Myocyte (in vitro differentiated cells): ENCODE data around the gene NACA2. TPM values are rescaled to one million over a fixed set of nuclear protein-coding genes. Genes with fewer than 3 reads are reported as not detected.
"Not testable (repeated sequence)": the region's sequence is repeated elsewhere in the genome, so short reads cannot be mapped to it uniquely, and the experiment has no call there.

Source experiments
- DNase-seq: peaks from one replicate; pipeline ENCODE4 v3.0.0-alpha.2; 2012; ENCODE audit warnings: low read depth
- total RNA-seq: library from RNA; depleted of rRNA; stranded (reverse); fragments of >200 nt; gene quantifications from 2 replicates; pipeline ENCODE4 v1.2.3, GENCODE V29; 2014

NACA2 gene
- total RNA-seq, 1 donor from 2014 or later: not detected

DNA sequence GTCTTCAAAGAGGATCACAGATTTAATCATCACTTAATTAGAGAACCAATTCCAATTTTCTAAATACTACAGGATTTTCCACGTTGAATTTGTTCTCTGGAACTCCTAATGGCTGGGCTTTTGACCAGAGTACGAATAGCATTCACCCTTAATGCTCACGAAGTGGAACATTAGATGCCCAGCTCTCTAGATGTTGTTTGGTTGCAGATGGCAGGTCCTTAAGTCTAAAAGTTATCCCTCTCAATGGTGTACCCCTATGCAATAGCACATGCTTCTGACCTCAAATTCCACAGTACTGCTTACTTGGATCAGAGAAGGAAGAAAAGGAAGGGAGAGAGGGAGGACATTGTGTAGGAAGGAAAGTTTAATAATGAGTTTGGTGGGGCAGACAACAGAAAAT is 8.6 kb upstream of the NACA2 start:
- DNase-seq: no peak

GRCh38 chr17:61598014-61598413 is 7.0 kb upstream of the NACA2 start:
- no peak for DNase-seq

GRCh38 chr17:61597607-61598006 is 6.6 kb upstream of the NACA2 start:
- no peak for DNase-seq

GRCh38 chr17:61595418-61596186 is 4.6 kb upstream of the NACA2 start:
- DNase-seq: no peak

DNA sequence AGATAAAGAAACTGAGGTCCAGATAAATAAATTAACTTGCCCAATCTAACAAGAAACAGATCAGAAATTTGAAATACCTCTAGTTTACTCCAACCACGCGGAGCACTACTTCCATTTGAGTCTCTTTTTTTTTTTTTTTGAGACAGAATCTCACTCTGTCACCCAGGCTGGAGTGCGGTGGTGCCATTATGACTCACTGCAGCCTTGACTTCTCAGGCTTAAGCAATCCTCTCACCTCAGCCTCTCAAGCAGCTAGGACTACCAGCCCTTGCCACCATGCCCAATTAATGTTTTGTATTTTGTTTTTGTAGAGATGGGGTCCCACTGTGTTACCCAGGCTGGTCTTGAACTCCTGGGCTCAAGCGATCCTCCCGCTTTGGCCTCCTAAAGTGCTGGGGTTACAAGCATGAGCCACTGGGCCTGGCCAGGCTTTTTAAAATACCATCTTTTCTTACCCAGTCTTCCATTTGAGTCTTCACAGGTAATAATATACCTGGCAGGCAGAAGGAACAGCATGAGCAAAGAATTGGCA is 3.3 kb upstream of the NACA2 start:
- DNase-seq: no peak

GRCh38 chr17:61593426-61593825 is 2.4 kb upstream of the NACA2 start:
- DNase-seq: peak; percentile 9

DNA sequence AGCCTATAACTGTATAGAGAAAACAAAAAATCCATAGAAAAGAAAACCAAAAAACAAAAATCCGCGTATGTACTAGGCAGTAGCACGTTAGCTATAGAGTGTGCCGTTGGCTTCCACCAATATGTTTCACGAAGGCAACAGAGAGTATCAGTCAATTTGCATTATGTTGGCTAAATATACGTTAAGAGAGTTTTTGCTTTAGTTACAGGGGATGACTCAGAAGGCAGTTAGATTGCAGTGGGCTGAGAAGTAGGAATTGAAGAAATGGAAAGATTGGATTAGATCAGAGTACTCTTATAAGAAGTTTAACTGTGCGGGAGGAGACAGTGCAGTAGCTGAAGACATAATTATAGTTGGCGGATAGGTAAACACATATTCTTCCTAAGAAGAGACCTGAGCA is 911 bp upstream of the NACA2 start:
- DNase-seq: no peak

DNA sequence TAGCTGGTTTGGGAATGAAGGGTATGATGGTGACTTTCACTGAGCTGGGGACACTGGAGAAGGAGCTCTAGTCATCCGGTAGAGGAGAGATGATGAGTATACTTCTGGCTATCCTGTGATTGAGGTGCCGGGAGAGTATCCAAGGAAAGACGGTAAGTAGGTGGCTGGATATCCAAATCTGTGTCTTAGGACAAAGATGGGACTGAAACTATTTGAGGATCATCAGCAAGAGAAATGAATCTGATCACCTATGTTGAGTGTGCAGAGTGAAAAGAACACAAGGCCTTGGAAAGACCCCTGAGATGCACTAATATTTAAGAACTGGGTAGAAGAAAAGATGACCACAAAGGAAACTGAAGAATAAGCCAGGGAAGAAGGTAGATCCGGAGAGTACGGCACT is 1.0 kb downstream of the NACA2 start:
- no peak for DNase-seq

GRCh38 chr17:61587807-61588660 is 3.0 kb downstream of the NACA2 start:
- no peak for DNase-seq

DNA sequence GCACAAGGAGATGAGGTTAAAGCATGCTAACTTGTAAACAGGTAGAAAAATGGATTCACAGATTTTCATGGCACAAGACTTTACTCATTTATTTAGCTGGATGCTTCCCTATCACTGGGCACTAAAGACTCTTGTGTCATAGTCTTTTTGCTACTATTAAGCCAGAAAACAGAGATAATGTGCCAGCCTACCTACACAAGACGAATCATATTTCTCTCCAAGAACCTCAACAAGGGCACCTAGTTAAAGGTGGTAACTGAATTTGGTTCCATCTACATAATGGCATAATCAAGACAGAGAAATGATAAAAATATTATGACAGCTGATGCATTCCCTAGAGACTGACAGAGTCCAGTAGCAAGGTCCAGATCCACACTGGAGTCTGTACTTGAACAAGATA is 3.8 kb downstream of the NACA2 start:
- DNase-seq: no peak

- not testable (repeated sequence) for DNase-seq
Observed at GRCh38 chr17:61586622-61587021, 4.4 kb downstream of the NACA2 start.

- no peak for DNase-seq
Observed at GRCh38 chr17:61586031-61586566, 4.9 kb downstream of the NACA2 start.

DNA sequence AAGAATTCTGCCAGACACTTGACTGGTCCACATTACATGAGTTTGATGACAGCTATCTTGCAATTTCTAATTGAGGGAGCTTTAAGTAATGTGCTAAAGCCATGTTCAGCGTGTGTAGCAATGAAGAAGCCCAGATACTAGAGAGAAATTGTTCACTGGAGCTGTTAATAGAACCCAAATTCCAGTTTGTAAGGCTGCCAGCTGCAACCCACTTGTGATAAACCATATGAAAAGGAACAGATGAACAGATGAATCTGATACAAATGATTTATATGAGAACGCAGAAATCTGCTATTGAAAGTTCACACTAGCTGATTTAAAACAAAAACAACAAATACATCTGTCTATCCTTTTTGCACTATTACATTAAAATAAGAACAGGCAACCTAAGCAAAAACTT is 6.2 kb downstream of the NACA2 start:
- no peak for DNase-seq

DNA sequence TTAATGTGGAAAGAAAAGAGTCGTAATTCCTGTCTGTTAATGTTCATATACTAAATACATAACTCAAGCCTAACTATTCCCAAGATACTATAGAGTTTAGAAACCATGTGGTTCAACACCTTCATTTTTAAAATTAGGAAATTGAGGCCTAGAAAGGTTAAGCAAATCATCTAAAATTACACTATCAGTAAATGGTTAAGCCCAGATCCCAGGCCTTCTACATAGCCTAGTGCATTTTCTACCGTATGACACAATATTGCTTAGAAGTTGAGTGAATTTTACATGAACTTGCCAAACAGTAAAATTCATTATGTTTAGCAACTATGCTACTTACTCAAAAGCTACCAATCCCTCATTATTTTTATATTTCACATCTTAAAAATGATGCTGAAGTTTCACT is 6.8 kb downstream of the NACA2 start:
- DNase-seq: no peak

GRCh38 chr17:61583660-61584264 is 7.3 kb downstream of the NACA2 start:
- DNase-seq: no peak

DNA sequence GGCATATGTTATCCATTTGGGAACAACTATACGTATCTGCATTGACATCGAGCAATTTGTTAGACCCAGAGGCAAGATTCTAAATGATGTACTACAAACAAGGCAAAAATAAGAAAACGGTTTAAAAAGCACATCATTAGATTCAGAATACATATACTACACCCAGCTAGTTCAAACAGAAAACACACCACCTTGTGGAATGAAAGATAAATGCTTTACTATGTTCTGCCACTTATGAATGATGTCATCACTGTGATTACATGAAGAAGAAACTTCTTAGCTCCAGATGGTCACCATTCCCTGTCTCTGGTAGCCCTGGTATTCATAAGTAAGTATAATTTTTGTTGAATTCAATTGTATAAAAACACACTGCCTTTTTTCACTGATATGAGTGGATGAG is 7.8 kb downstream of the NACA2 start:
- DNase-seq: peak; percentile 43

DNA sequence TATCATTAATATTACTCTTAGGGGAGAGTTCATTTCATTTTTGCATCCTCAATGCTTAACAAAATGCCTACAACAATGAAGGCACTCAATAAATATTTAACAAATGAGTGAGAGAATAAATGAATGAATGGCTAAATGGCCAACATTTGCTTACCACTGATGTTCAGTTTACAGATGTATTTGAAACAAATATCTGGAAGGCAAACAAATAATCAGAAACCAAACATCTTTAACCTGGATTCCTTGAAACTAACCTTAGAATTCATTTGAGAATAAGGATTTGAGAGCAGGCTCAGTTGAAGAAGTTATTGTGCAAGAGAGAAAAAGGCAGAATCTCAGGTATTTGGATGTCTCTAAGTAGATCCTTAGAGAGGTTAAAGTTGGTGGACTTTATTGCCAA is 8.4 kb downstream of the NACA2 start:
- DNase-seq: no peak

DNA sequence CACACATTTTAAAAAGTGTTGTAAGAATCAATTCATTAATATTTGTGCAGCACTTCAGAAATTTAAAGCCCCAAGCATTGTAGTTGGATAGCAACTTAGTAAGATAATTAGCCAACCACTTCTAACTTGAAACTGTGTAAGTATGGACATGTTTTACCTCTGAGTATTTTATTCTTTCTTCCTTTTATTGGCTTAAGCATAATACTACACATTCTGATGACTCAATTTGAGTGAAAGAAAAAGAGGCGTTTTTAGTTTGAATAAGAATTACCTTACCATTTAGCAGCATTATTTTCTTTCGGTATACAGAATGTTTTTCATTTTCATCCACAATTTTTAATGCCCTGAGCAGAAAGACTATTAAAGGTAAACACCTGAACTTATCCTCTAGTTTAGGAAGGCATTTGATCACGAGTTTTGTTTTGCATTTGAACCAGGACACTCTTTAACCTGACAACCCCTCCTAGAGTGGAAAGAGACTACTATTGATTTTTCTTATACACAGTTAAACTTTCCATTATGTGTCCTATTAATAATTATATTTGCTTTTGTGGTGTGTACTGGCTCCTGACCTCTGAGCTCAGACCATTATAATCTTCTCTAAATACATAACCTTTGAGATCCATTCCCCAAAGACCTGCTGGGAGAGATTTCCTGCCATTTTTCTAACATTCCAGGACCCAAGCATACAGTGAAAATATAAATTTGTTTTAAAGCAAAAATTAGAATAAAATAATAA is 9.2 kb downstream of the NACA2 start:
- no peak for DNase-seq

DNA sequence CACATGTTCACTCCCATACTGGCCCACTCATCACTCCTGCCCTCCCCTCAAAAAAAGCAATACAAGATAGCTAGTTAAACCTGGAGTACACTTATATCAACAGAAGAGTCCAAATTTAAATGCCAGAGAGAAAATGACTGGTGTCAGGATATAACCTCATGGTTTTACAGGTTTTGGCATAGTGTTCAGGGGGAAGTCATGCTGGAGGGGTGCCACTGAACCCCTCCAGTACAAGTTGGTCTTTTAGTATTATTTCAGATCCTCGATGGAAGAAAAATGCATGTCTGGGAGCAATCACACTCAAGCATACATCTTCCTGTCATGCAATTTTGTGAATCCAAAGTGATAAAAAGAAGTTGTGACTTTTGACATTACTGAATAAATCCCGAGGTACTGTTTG is 10.5 kb downstream of the NACA2 start:
- DNase-seq: no peak

DNA sequence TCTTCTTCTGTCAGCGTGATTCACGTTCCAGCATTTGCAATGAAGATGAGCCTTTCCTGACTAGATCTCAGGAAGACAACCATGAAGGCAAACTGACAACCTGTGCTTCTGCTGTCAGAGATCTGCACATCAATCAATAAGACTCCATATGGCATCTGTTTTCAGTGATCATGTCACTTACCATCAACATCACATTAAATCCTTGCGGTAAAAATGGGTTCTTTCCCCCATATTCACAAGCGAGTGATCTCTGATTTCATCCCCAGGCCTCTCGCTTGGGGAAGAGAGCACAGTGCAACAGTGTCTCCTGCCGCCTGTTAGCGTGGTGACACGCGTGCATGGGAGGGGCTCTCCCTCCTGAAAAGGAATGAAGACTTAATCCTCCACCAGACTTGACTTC is 11.1 kb downstream of the NACA2 start:
- DNase-seq: no peak

- DNase-seq: no peak
Observed at GRCh38 chr17:61579347-61579746, 11.7 kb downstream of the NACA2 start.
